Measurements from ENCODE around the gene NUP210.

DNA sequence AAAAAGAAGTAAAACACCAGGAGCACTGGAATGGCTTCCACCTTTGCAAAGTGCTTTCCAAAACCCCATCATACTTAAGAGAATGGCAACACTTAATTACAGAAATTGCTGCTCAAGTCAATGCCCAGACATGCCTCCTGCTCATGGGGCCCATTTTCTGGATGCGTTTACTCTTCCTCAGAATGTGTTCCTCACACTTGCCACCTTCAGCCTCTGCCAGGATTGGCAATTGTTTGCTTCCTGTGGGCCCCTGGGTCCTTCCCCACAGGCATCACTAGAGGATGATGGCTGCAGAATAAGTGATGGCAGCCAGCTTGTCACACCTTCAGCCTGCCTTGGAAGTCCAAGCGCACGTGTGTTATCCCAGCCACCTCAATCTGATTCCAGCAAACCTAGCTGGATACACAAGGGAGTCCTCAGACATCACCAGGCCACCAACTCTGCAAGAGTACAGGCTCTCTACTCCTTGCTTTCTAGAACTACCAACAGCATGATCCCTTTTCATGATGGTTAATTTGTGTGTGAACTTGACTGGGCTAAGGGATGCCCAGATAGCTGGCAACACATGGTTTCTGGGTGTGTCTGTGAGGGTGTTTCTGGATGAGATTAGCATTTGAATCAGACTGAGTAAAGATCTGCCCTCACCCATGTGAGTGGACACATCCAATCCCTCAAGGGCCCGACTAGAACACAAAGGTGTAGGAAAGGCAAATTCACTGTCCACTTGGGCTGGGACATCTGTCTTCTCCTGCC, 4.9 kb upstream of the NUP210 start:
- TF ChIP-seq, protein P1, sequence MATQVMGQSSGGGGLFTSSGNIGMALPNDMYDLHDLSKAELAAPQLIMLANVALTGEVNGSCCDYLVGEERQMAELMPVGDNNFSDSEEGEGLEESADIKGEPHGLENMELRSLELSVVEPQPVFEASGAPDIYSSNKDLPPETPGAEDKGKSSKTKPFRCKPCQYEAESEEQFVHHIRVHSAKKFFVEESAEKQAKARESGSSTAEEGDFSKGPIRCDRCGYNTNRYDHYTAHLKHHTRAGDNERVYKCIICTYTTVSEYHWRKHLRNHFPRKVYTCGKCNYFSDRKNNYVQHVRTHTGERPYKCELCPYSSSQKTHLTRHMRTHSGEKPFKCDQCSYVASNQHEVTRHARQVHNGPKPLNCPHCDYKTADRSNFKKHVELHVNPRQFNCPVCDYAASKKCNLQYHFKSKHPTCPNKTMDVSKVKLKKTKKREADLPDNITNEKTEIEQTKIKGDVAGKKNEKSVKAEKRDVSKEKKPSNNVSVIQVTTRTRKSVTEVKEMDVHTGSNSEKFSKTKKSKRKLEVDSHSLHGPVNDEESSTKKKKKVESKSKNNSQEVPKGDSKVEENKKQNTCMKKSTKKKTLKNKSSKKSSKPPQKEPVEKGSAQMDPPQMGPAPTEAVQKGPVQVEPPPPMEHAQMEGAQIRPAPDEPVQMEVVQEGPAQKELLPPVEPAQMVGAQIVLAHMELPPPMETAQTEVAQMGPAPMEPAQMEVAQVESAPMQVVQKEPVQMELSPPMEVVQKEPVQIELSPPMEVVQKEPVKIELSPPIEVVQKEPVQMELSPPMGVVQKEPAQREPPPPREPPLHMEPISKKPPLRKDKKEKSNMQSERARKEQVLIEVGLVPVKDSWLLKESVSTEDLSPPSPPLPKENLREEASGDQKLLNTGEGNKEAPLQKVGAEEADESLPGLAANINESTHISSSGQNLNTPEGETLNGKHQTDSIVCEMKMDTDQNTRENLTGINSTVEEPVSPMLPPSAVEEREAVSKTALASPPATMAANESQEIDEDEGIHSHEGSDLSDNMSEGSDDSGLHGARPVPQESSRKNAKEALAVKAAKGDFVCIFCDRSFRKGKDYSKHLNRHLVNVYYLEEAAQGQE (IDR thresholded peaks at IDR 0.05; ENCODE audit: insufficient read depth in 1 of 2, low read depth in 2 of 2, low read length in 2 of 2): no peak
- TF ChIP-seq POLR2AphosphoS5 (IDR thresholded peaks at IDR 0.05; ENCODE audit: low read depth, low read length) (no peak), SIN3A (IDR thresholded peaks at IDR 0.05; ENCODE audit: borderline replicate concordance, insufficient read depth, low read length) (no peak)

Measured in PFSK-1 (cell line).